Mesenchymal stem cell (in vitro differentiated cells and primary cell): ENCODE data around the gene NIT1.

Experiments
- DNase-seq: peaks from one replicate; pipeline ENCODE4 v3.0.0-alpha.2; 2013
- H2AFZ ChIP-seq: one replicate; pipeline ENCODE4 v1.6.1; 2013; ENCODE audit warnings: low read depth, mild to moderate bottlenecking, control low read depth, inconsistent platforms, low read length, moderate library complexity
- H2AK5ac ChIP-seq: 2 replicates; pipeline ENCODE4 v1.6.1; 2013; ENCODE audit warnings: low read length, moderate library complexity, mild to moderate bottlenecking, inconsistent platforms; ENCODE audit not compliant: severe bottlenecking
- H2BK120ac ChIP-seq: one replicate; pipeline ENCODE4 v1.6.1; 2013; ENCODE audit warnings: low read depth, mild to moderate bottlenecking, inconsistent platforms, low read length, moderate library complexity
- H2BK12ac ChIP-seq, 2 experiments: one replicate each; pipeline ENCODE4 v1.6.1; 2013; ENCODE audit warnings: inconsistent platforms in 2 of 2, low read length in 2 of 2, mild to moderate bottlenecking in 2 of 2, moderate library complexity in 2 of 2, control low read depth in 1 of 2
- H2BK15ac ChIP-seq: one replicate; pipeline ENCODE4 v1.6.1; 2013; ENCODE audit warnings: mild to moderate bottlenecking, low read depth, inconsistent platforms; ENCODE audit not compliant: poor library complexity, severe bottlenecking
- H2BK5ac ChIP-seq: 2 replicates; pipeline ENCODE4 v1.6.1; 2013; ENCODE audit warnings: low read depth, mild to moderate bottlenecking, low read length, control low read depth, inconsistent platforms; ENCODE audit not compliant: poor library complexity, severe bottlenecking
- H3K14ac ChIP-seq, 2 experiments: one replicate each; pipeline ENCODE4 v1.6.1; 2013; ENCODE audit warnings: inconsistent platforms in 2 of 2, low read length in 2 of 2, control low read depth in 1 of 2, mild to moderate bottlenecking in 1 of 2, moderate library complexity in 1 of 2
- H3K18ac ChIP-seq, 2 experiments: one replicate each; pipeline ENCODE4 v1.6.1; 2013; ENCODE audit warnings: inconsistent platforms in 2 of 2, low read length in 2 of 2, control low read depth in 1 of 2, low read depth in 1 of 2, mild to moderate bottlenecking in 1 of 2
- H3K23ac ChIP-seq, 2 experiments: one replicate each; pipeline ENCODE4 v1.6.1; 2013; ENCODE audit warnings: inconsistent platforms in 2 of 2, low read length in 2 of 2, mild to moderate bottlenecking in 2 of 2, moderate library complexity in 2 of 2, control low read depth in 1 of 2
- H3K27ac ChIP-seq: 2 replicates; pipeline ENCODE4 v1.5.1; 2013; ENCODE audit warnings: mild to moderate bottlenecking, moderate library complexity, low read length, control low read depth, inconsistent platforms; ENCODE audit not compliant: poor library complexity, severe bottlenecking
- H3K27me3 ChIP-seq, 2 experiments: 2 replicates each; pipeline versions ENCODE4 v1.6.1 to v1.7.0; 2013; ENCODE audit warnings: low read length in 2 of 2, mild to moderate bottlenecking in 2 of 2, moderate library complexity in 2 of 2, control low read depth in 1 of 2, inconsistent platforms in 1 of 2; ENCODE audit not compliant: control insufficient read depth in 1 of 2, insufficient read depth in 1 of 2
- H3K36me3 ChIP-seq, 2 experiments: 2 replicates each; pipeline versions ENCODE4 v1.6.1 to v1.7.0; 2013; ENCODE audit warnings: low read length in 2 of 2, control low read depth in 1 of 2, inconsistent platforms in 1 of 2, low read depth in 1 of 2, mild to moderate bottlenecking in 1 of 2; ENCODE audit not compliant: insufficient read depth in 2 of 2, control insufficient read depth in 1 of 2
- H3K4ac ChIP-seq, 2 experiments: one replicate each; pipeline ENCODE4 v1.6.1; 2013; ENCODE audit warnings: inconsistent platforms in 2 of 2, low read length in 2 of 2, mild to moderate bottlenecking in 2 of 2, moderate library complexity in 2 of 2, control low read depth in 1 of 2, low read depth in 1 of 2
- H3K4me1 ChIP-seq: 2 replicates; pipeline ENCODE4 v1.6.1; 2013; ENCODE audit warnings: low read depth, low read length, control low read depth; ENCODE audit not compliant: control insufficient read depth, insufficient read depth
- H3K4me2 ChIP-seq: 2 replicates; pipeline ENCODE4 v1.6.1; 2013; ENCODE audit warnings: low read length, mild to moderate bottlenecking, inconsistent platforms; ENCODE audit not compliant: poor library complexity, severe bottlenecking
- H3K4me3 ChIP-seq, 2 experiments: 2 replicates each; pipeline versions ENCODE4 v1.5.1 to v1.7.0; 2013; ENCODE audit warnings: low read length in 2 of 2, mild to moderate bottlenecking in 2 of 2, control low read depth in 1 of 2, low read depth in 1 of 2; ENCODE audit not compliant: insufficient read depth in 1 of 2
- H3K79me1 ChIP-seq: replicated peaks from 2 replicates; pipeline ENCODE4 v1.6.1; 2013; ENCODE audit warnings: mild to moderate bottlenecking, control low read depth, low read length, inconsistent platforms; ENCODE audit not compliant: poor library complexity, severe bottlenecking
- H3K9ac ChIP-seq: 2 replicates; pipeline ENCODE4 v1.7.0; 2013; ENCODE audit warnings: mild to moderate bottlenecking, low read length, moderate library complexity
- H3K9me3 ChIP-seq: 2 replicates; pipeline ENCODE4 v1.7.0; 2013; ENCODE audit warnings: mild to moderate bottlenecking, low read length; ENCODE audit not compliant: control insufficient read depth
- H4K8ac ChIP-seq: one replicate; pipeline ENCODE4 v1.6.1; 2013; ENCODE audit warnings: inconsistent platforms, mild to moderate bottlenecking, low read length, moderate library complexity
- H4K91ac ChIP-seq: one replicate; pipeline ENCODE4 v1.6.1; 2013; ENCODE audit warnings: mild to moderate bottlenecking, low read length, inconsistent platforms
- WGBS: methylation state at CpG from one replicate; pipeline ENCODE4 v1.1.7; 2013; ENCODE audit warnings: mixed read lengths; 5-methylcytosine and 5-hydroxymethylcytosine counted together

Gene NIT1

GRCh38 chr1:161121834-161122233 lies 3.9 kb downstream of the NIT1 start:
- peaks cover 47 to 67% of the 10 kb centered on the region in 2 experiments for H3K36me3 ChIP-seq
- H3K23ac ChIP-seq: no peak overlapping the region
- no peak overlapping the region for H4K8ac ChIP-seq
- no peak overlapping the region for H2BK15ac ChIP-seq
- DNase-seq: no peak
- H3K18ac ChIP-seq: no peak overlapping the region
- no peak overlapping the region for H2AFZ ChIP-seq
- no peak overlapping the region for H3K4me3 ChIP-seq
- no peak overlapping the region for H3K4me2 ChIP-seq
- H3K27me3 ChIP-seq: no peaks in the 10 kb centered on the region
- H2BK5ac ChIP-seq: no peak overlapping the region
- no peak overlapping the region for H3K14ac ChIP-seq
- no peak overlapping the region for H2BK120ac ChIP-seq
- H3K79me1 ChIP-seq: peaks cover 26% of the 10 kb centered on the region
- WGBS: over 99% methylated on average over 3 of the region's 4 CpGs
- H4K91ac ChIP-seq: no peak overlapping the region
- no peak overlapping the region for H2AK5ac ChIP-seq
- no peak overlapping the region for H3K9ac ChIP-seq
- H3K27ac ChIP-seq: no peak overlapping the region
- no peaks in the 10 kb centered on the region for H3K9me3 ChIP-seq
- no peak overlapping the region for H2BK12ac ChIP-seq
- H3K4ac ChIP-seq: no peak overlapping the region
- peaks cover 17% of the 10 kb centered on the region for H3K4me1 ChIP-seq

GRCh38 chr1:161122967-161123366 lies 5.1 kb downstream of the NIT1 start:
- DNase-seq: no peak
- no peaks in the 10 kb centered on the region for H3K9me3 ChIP-seq

GRCh38 chr1:161127649-161128048 lies 9.7 kb downstream of the NIT1 start:
- Histone ChIP-seq H2BK5ac (no peak overlapping the region), H2AK5ac (no peak overlapping the region), H4K8ac (no peak overlapping the region), H3K4me1 (peaks cover 1% of the 10 kb centered on the region), H3K4me3 (no peak overlapping the region), H2BK15ac (no peak overlapping the region), H3K79me1 (peaks cover 22% of the 10 kb centered on the region), H3K4ac (no peak overlapping the region), H2BK12ac (no peak overlapping the region), H2BK120ac (no peak overlapping the region), H3K4me2 (no peak overlapping the region), H3K9ac (no peak overlapping the region), H3K36me3 (peaks cover 27 to 71% of the 10 kb centered on the region in 2 experiments), H3K18ac (no peak overlapping the region), H3K23ac (no peak overlapping the region), H3K14ac (no peak overlapping the region), H3K27me3 (no peaks in the 10 kb centered on the region), H3K9me3 (no peaks in the 10 kb centered on the region), H3K27ac (no peak overlapping the region), H4K91ac (no peak overlapping the region), H2AFZ (no peak overlapping the region)
- no peak for DNase-seq
- 100% methylated on average over 1 of the region's 2 CpGs for WGBS

More at GRCh38 chr1:161122967-161123366, 5.1 kb downstream of the NIT1 start:
- Histone ChIP-seq H4K8ac (no peak overlapping the region), H3K27me3 (no peaks in the 10 kb centered on the region), H2AFZ (no peak overlapping the region), H2BK5ac (no peak overlapping the region), H3K9ac (no peak overlapping the region), H3K4me2 (no peak overlapping the region), H3K18ac (no peak overlapping the region), H3K4me3 (no peak overlapping the region), H3K23ac (no peak overlapping the region), H3K4ac (no peak overlapping the region), H3K14ac (no peak overlapping the region), H2BK15ac (no peak overlapping the region), H2BK12ac (no peak overlapping the region), H3K4me1 (peaks cover 15% of the 10 kb centered on the region), H3K36me3 (peaks cover 47 to 79% of the 10 kb centered on the region in 2 experiments), H4K91ac (no peak overlapping the region), H3K27ac (no peak overlapping the region), H3K79me1 (peaks cover 27% of the 10 kb centered on the region), H2BK120ac (no peak overlapping the region), H2AK5ac (no peak overlapping the region)
- WGBS: 94% methylated on average over 6 of the region's 6 CpGs

- H2BK120ac ChIP-seq: no peak overlapping the region
- H3K27ac ChIP-seq: no peak overlapping the region
- no peak for DNase-seq
- no peaks in the 10 kb centered on the region for H3K9me3 ChIP-seq
- H3K4me3 ChIP-seq: no peak overlapping the region
- no peak overlapping the region for H4K91ac ChIP-seq
- peaks cover 1% of the 10 kb centered on the region for H3K4me1 ChIP-seq
- H2BK15ac ChIP-seq: no peak overlapping the region
- no peak overlapping the region for H3K9ac ChIP-seq
- no peak overlapping the region for H3K14ac ChIP-seq
- H3K36me3 ChIP-seq: peaks cover 15 to 61% of the 10 kb centered on the region in 2 experiments
- H2AK5ac ChIP-seq: no peak overlapping the region
- no peak overlapping the region for H2AFZ ChIP-seq
- H3K18ac ChIP-seq: no peak overlapping the region
- H3K27me3 ChIP-seq: no peaks in the 10 kb centered on the region
- peaks cover 17% of the 10 kb centered on the region for H3K79me1 ChIP-seq
- H2BK12ac ChIP-seq: no peak overlapping the region
- no peak overlapping the region for H3K23ac ChIP-seq
- no peak overlapping the region for H3K4ac ChIP-seq
- 100% methylated on average over 4 of the region's 4 CpGs for WGBS
- H4K8ac ChIP-seq: no peak overlapping the region
- H3K4me2 ChIP-seq: no peak overlapping the region
- no peak overlapping the region for H2BK5ac ChIP-seq
Measured at GRCh38 chr1:161128591-161129420, 10.9 kb downstream of the NIT1 start.
